Pulmonary artery endothelial cell (primary cell): Measurements from ENCODE around the gene ELAVL2. TPM values are rescaled to one million over a fixed set of nuclear protein-coding genes. Genes with fewer than 3 reads are reported as not detected.

Source experiments
- DNase-seq: peaks from one replicate; pipeline ENCODE4 v3.0.0-alpha.2; 2011; ENCODE audit warnings: low read depth, low spot score
- total RNA-seq: library from RNA; depleted of rRNA; stranded (reverse); fragments of >200 nt; gene quantifications from 2 replicates; pipeline ENCODE4 v1.2.3, GENCODE V29; 2014

The ELAVL2 gene
- total RNA-seq, 1 donor from 2014 or later: 0.07 TPM

GRCh38 chr9:23821375-23822181 is 4.5 kb downstream of the ELAVL2 start:
- no peak for DNase-seq

GRCh38 chr9:23820451-23821374 is 5.3 kb downstream of the ELAVL2 start:
- DNase-seq: no peak

GRCh38 chr9:23819403-23819802 is 6.6 kb downstream of the ELAVL2 start:
- no peak for DNase-seq

GRCh38 chr9:23814243-23814642 is 11.8 kb downstream of the ELAVL2 start:
- no peak for DNase-seq

- no peak for DNase-seq
Observed at GRCh38 chr9:23812673-23813072, 13.4 kb downstream of the ELAVL2 start.

GRCh38 chr9:23811633-23812032 is 14.4 kb downstream of the ELAVL2 start:
- no peak for DNase-seq

- DNase-seq: no peak
Observed at GRCh38 chr9:23803216-23803615, 22.8 kb downstream of the ELAVL2 start.

- no peak for DNase-seq
Observed at GRCh38 chr9:23801523-23801922, 24.5 kb downstream of the ELAVL2 start.

- DNase-seq: no peak
Observed at GRCh38 chr9:23799521-23799920, 26.5 kb downstream of the ELAVL2 start.

GRCh38 chr9:23798325-23798724 is 27.7 kb downstream of the ELAVL2 start:
- no peak for DNase-seq

- no peak for DNase-seq
Observed at GRCh38 chr9:23796209-23796608, 29.8 kb downstream of the ELAVL2 start.

- no peak for DNase-seq
Observed at GRCh38 chr9:23790351-23791260, 35.4 kb downstream of the ELAVL2 start.

GRCh38 chr9:23789529-23790254 is 36.3 kb downstream of the ELAVL2 start:
- DNase-seq: no peak

- DNase-seq: no peak
Observed at GRCh38 chr9:23784962-23785361, 41.1 kb downstream of the ELAVL2 start.

- no peak for DNase-seq
Observed at GRCh38 chr9:23783509-23783908, 42.5 kb downstream of the ELAVL2 start.

GRCh38 chr9:23779220-23779619 is 46.8 kb downstream of the ELAVL2 start:
- DNase-seq: no peak

- no peak for DNase-seq
Observed at GRCh38 chr9:23777328-23777727, 48.7 kb downstream of the ELAVL2 start.

GRCh38 chr9:23775549-23775948 is 50.5 kb downstream of the ELAVL2 start:
- DNase-seq: no peak

GRCh38 chr9:23774266-23774665 is 51.8 kb downstream of the ELAVL2 start:
- no peak for DNase-seq

GRCh38 chr9:23772385-23772783 is 53.7 kb downstream of the ELAVL2 start:
- no peak for DNase-seq
